ENCODE data around the gene ATXN7L3. TPM values are rescaled to one million over a fixed set of nuclear protein-coding genes. Genes with fewer than 3 reads are reported as not detected.
A peak's percentile ranks its signal among the peaks of the same experiment; 100 is the strongest.
"Not testable (repeated sequence)": the region's sequence is repeated elsewhere in the genome, so short reads cannot be mapped to it uniquely, and the experiment has no call there.

ATXN7L3 gene
- total and polyA plus RNA-seq, 12 donors, result 19.6 to 81.4 (median 48.0) TPM

- no peaks in the 10 kb centered on the region for H3K36me3 ChIP-seq (replicated peaks in 1 of 2)
- H3K27me3 ChIP-seq, result no peaks in the 10 kb centered on the region
- no peak overlapping the region for H3K27ac ChIP-seq
- DNase-seq, result peak in 1 of 7 donors; percentile 9
- H3K4me1 ChIP-seq (replicated peaks in 1 of 2), result peaks cover 0 to 5% of the 10 kb centered on the region in 2 donors
- H3K9me3 ChIP-seq (replicated peaks in 1 of 3), result no peaks in the 10 kb centered on the region
- intact Hi-C loops (cut with DNase I), result no loop called here
- 47 to 72% (median 69%) methylated on average over 6 of the region's 6 CpGs for WGBS, 4 donors
- no peak overlapping the region for H3K4me3 ChIP-seq
- TF ChIP-seq, protein P1, sequence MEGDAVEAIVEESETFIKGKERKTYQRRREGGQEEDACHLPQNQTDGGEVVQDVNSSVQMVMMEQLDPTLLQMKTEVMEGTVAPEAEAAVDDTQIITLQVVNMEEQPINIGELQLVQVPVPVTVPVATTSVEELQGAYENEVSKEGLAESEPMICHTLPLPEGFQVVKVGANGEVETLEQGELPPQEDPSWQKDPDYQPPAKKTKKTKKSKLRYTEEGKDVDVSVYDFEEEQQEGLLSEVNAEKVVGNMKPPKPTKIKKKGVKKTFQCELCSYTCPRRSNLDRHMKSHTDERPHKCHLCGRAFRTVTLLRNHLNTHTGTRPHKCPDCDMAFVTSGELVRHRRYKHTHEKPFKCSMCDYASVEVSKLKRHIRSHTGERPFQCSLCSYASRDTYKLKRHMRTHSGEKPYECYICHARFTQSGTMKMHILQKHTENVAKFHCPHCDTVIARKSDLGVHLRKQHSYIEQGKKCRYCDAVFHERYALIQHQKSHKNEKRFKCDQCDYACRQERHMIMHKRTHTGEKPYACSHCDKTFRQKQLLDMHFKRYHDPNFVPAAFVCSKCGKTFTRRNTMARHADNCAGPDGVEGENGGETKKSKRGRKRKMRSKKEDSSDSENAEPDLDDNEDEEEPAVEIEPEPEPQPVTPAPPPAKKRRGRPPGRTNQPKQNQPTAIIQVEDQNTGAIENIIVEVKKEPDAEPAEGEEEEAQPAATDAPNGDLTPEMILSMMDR (IDR thresholded peaks at IDR 0.05), result no peak
- TF ChIP-seq POLR2A (IDR thresholded peaks at IDR 0.05), result no peak
Observed at GRCh38 chr17:44241106-44241624, 41.5 kb upstream of the ATXN7L3 start.

DNA sequence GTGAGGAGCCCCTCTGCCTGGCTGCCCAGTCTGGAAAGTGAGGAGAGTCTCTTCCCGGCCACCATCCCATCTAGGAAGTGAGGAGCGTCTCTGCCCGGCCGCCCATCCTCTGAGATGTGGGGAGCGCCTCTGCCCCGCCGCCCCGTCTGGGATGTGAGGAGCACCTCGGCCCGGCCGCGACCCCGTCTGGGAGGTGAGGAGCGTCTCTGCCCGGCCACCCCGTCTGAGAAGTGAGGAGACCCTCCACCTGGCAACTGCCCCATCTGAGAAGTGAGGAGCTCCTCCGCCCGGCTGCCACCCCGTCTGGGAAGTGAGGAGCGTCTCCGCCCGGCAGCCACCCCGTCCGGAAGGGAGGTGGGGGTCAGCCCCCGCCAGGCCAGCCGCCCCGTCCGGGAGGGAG lies 38.2 kb upstream of the ATXN7L3 start:
- WGBS, 4 donors, result 84 to 97% (median 94%) methylated on average over 5 to 24 of the region's 28 CpGs
- intact Hi-C loops (cut with DNase I), result not testable (repeated sequence)

GRCh38 chr17:44236444-44236991 lies 36.8 kb upstream of the ATXN7L3 start:
- Histone ChIP-seq H3K9me3 (replicated peaks in 1 of 3) (no peaks in the 10 kb centered on the region), H3K4me1 (replicated peaks in 1 of 2) (peaks cover 0 to 8% of the 10 kb centered on the region in 2 donors), H3K27me3 (no peaks in the 10 kb centered on the region), H3K27ac (no peak overlapping the region), H3K36me3 (replicated peaks in 1 of 2) (no peaks in the 10 kb centered on the region), H3K4me3 (no peak overlapping the region)
- TF ChIP-seq POLR2A (IDR thresholded peaks at IDR 0.05), result no peak
- TF ChIP-seq, protein P1 (IDR thresholded peaks at IDR 0.05), result no peak
- no peak for DNase-seq
- 66 to 75% (median 70%) methylated on average over 5 of the region's 5 CpGs for WGBS, 4 donors
- intact Hi-C loops (cut with DNase I), result no loop called here

More for the DNA sequence above, 38.2 kb upstream of the ATXN7L3 start:
- H3K27ac ChIP-seq; H3K36me3 ChIP-seq (replicated peaks in 1 of 2); H3K9me3 ChIP-seq (replicated peaks in 1 of 3); H3K27me3 ChIP-seq; H3K4me1 ChIP-seq (replicated peaks in 1 of 2); DNase-seq; H3K4me3 ChIP-seq: not testable (repeated sequence)

DNA sequence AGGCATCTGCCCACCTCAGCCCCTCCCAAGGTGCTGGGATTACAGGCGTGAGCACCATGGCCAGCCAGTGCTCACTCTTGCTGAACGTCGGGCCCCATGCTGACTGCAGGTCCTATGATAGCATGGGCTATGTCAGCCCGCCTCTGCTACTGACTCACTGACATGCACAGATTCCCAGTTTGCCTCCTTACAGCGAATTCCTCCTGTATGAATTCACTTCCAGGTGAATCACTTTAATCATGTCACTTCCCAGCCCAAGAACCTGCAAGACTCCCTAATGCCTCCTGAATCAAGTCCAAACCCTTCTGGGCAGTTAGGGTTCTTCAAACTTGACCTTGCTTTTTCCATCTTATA lies 35.9 kb upstream of the ATXN7L3 start:
- Histone ChIP-seq H3K27ac (peak overlapping the region in 2 of 5 donors; percentile 20 to 60), H3K36me3 (replicated peaks in 1 of 2) (no peaks in the 10 kb centered on the region), H3K4me1 (replicated peaks in 1 of 2) (peaks cover 0 to 8% of the 10 kb centered on the region in 2 donors), H3K4me3 (no peak overlapping the region), H3K9me3 (replicated peaks in 1 of 3) (no peaks in the 10 kb centered on the region), H3K27me3 (no peaks in the 10 kb centered on the region)
- intact Hi-C loops (cut with DNase I), result no loop called here
- no peak for TF ChIP-seq POLR2A (IDR thresholded peaks at IDR 0.05)
- TF ChIP-seq, protein P1 (IDR thresholded peaks at IDR 0.05), result no peak
- DNase-seq, result peak in 1 of 7 donors; percentile 40
- 64 to 85% (median 78%) methylated on average over 5 of the region's 5 CpGs for WGBS, 4 donors

DNA sequence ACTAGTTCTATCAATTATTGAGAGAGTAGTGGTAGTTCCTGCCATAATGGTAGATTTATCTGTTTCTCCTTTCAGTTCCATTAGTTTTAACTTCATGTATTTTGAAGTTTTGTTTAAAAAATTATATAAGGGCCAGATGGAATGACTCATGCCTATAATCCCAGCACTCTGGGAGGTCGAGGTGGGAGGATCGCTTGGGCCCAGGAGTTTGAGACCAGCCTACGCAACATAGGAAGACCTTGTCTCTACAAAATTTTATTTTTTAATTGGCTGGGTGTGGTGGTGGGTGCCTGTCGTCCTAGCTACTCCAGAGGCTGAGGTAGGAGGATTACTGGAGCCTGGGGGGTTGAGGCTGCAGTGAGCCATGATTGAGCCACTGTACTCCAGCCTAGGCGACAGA lies 33.9 kb upstream of the ATXN7L3 start:
- H3K36me3 ChIP-seq (replicated peaks in 1 of 2), result no peaks in the 10 kb centered on the region
- WGBS, 4 donors, result 79 to 86% (median 84%) methylated on average over 5 of the region's 5 CpGs
- no peak overlapping the region for H3K27ac ChIP-seq
- intact Hi-C loops (cut with DNase I), result no loop called here
- TF ChIP-seq, protein P1 (IDR thresholded peaks at IDR 0.05), result no peak
- no peak for TF ChIP-seq POLR2A (IDR thresholded peaks at IDR 0.05)
- H3K27me3 ChIP-seq, result no peaks in the 10 kb centered on the region
- H3K9me3 ChIP-seq (replicated peaks in 1 of 3), result no peaks in the 10 kb centered on the region
- H3K4me1 ChIP-seq (replicated peaks in 1 of 2), result peaks cover 0 to 8% of the 10 kb centered on the region in 2 donors
- DNase-seq, result no peak
- no peak overlapping the region for H3K4me3 ChIP-seq
